HEK293 (cell line): ENCODE measurements around the gene CDR2L.
A peak's percentile ranks its signal among the peaks of the same experiment; 100 is the strongest.

Experiments used
- CTCF ChIA-PET: fragments of 350-600 bp; formaldehyde crosslinking; extraction: SDS; loops from one replicate; lab custom pipeline; 2021; ENCODE audit warnings: antibody characterized with exemption; lab: Yijun Ruan, JAX
- POLR2A ChIA-PET: fragments of 300-600 bp; formaldehyde crosslinking; extraction: SDS; loops from one replicate; lab custom pipeline; 2020; ENCODE audit warnings: antibody characterized with exemption, inconsistent platforms; lab: Yijun Ruan, JAX
- H3K27ac ChIP-seq: fragments of 200-500 bp; sonication (Bioruptor generic); 2 replicates; pipeline ENCODE4 v1.5.1; 2014; ENCODE audit warnings: low read depth, low read length, control low read depth, inconsistent platforms; ENCODE audit errors: extremely low read depth
- H3K36me3 ChIP-seq, 2 experiments: fragments of 200-500 bp in 1 of 2; sonication (Bioruptor generic) in 1 of 2; 1 replicate in 1 of 2; 2 replicates in 1 of 2; pipeline ENCODE4 v1.5.1; 2014 to 2017; ENCODE audit warnings: inconsistent platforms in 2 of 2, low read length in 2 of 2; ENCODE audit not compliant: control insufficient read depth in 2 of 2, insufficient read depth in 1 of 2
- H3K4me1 ChIP-seq: fragments of 200-500 bp; sonication (Bioruptor generic); 2 replicates; pipeline ENCODE4 v1.5.1; 2014; ENCODE audit warnings: mild to moderate bottlenecking, low read length, inconsistent platforms; ENCODE audit not compliant: control insufficient read depth, insufficient read depth
- H3K4me3 ChIP-seq: 2 replicates; pipeline ENCODE4 v1.5.1; 2011; ENCODE audit warnings: low read depth, mild to moderate bottlenecking, control low read depth, low read length, moderate library complexity
- H3K9me3 ChIP-seq: fragments of 200-500 bp; sonication (Bioruptor generic); 2 replicates; pipeline ENCODE4 v1.5.1; 2014; ENCODE audit warnings: low read depth, low read length, inconsistent platforms; ENCODE audit not compliant: control insufficient read depth, insufficient read depth
- GLIS1 ChIP-seq: fragments of 450-650 bp; formaldehyde crosslinking; IDR thresholded peaks from 2 replicates; pipeline ENCODE4 v1.5.1; 2016; ENCODE audit warnings: missing biosample characterization, missing genetic modification characterization
- KLF16 ChIP-seq: fragments of 450-650 bp; formaldehyde crosslinking; IDR thresholded peaks from 2 replicates; pipeline ENCODE4 v1.5.1; 2017; ENCODE audit warnings: missing biosample characterization, missing genetic modification characterization
- OVOL3 ChIP-seq: fragments of 450-650 bp; formaldehyde crosslinking; IDR thresholded peaks from 2 replicates; pipeline ENCODE4 v1.5.1; 2016; ENCODE audit warnings: missing biosample characterization, missing genetic modification characterization
- PATZ1 ChIP-seq: fragments of 450-650 bp; formaldehyde crosslinking; IDR thresholded peaks from 2 replicates; pipeline ENCODE4 v1.5.1; 2016; ENCODE audit warnings: missing biosample characterization, missing genetic modification characterization
- REPIN1 ChIP-seq: fragments of 450-650 bp; formaldehyde crosslinking; IDR thresholded peaks from 2 replicates; pipeline ENCODE4 v1.5.1; 2017; ENCODE audit warnings: missing biosample characterization, missing genetic modification characterization, low read depth
- TRIM28 ChIP-seq: IDR thresholded peaks from 2 replicates; pipeline ENCODE4 v1.6.1; 2011; ENCODE audit warnings: low read length, control low read depth, borderline replicate concordance
- ZBTB11 ChIP-seq: fragments of 450-650 bp; formaldehyde crosslinking; conservative IDR thresholded peaks from 2 replicates; pipeline ENCODE4 v1.5.1; 2016; ENCODE audit warnings: low read depth, missing biosample characterization, missing genetic modification characterization
- ZBTB17 ChIP-seq: fragments of 450-650 bp; formaldehyde crosslinking; IDR thresholded peaks from 2 replicates; pipeline ENCODE4 v1.5.1; 2016; ENCODE audit warnings: missing biosample characterization, missing genetic modification characterization
- ZBTB21 ChIP-seq: fragments of 450-650 bp; formaldehyde crosslinking; IDR thresholded peaks from 2 replicates; pipeline ENCODE4 v1.5.1; 2017; ENCODE audit warnings: missing biosample characterization, missing genetic modification characterization
- ZBTB7A ChIP-seq: fragments of 450-650 bp; formaldehyde crosslinking; IDR thresholded peaks from 2 replicates; pipeline ENCODE4 v1.5.1; 2016; ENCODE audit warnings: low read depth, missing biosample characterization, missing genetic modification characterization
- ZFHX2 ChIP-seq: fragments of 450-650 bp; formaldehyde crosslinking; conservative IDR thresholded peaks from 2 replicates; pipeline ENCODE4 v1.5.1; 2016; ENCODE audit warnings: missing biosample characterization, missing genetic modification characterization
- ZNF26 ChIP-seq: fragments of 450-650 bp; formaldehyde crosslinking; IDR thresholded peaks from 2 replicates; pipeline ENCODE4 v1.5.1; 2016; ENCODE audit warnings: missing biosample characterization, missing genetic modification characterization
- ZNF341 ChIP-seq: fragments of 450-650 bp; formaldehyde crosslinking; IDR thresholded peaks from 2 replicates; pipeline ENCODE4; 2016; ENCODE audit warnings: low read depth, missing biosample characterization, missing genetic modification characterization
- ZNF398 ChIP-seq: fragments of 450-650 bp; formaldehyde crosslinking; IDR thresholded peaks from 2 replicates; pipeline ENCODE4 v1.5.1; 2017; ENCODE audit warnings: missing biosample characterization, missing genetic modification characterization
- ZNF404 ChIP-seq: fragments of 450-650 bp; formaldehyde crosslinking; IDR thresholded peaks from 2 replicates; pipeline ENCODE4 v1.5.1; 2017; ENCODE audit warnings: missing biosample characterization, missing genetic modification characterization
- ZNF416 ChIP-seq: fragments of 450-650 bp; formaldehyde crosslinking; IDR thresholded peaks from 2 replicates; pipeline ENCODE4 v1.5.1; 2016; ENCODE audit warnings: missing biosample characterization, missing genetic modification characterization
- ZNF449 ChIP-seq: fragments of 450-650 bp; formaldehyde crosslinking; IDR thresholded peaks from 2 replicates; pipeline ENCODE4 v1.5.1; 2017; ENCODE audit warnings: missing biosample characterization, mild to moderate bottlenecking, missing genetic modification characterization, moderate library complexity
- ZNF501 ChIP-seq: fragments of 450-650 bp; formaldehyde crosslinking; IDR thresholded peaks from 2 replicates; pipeline ENCODE4 v1.5.1; 2016; ENCODE audit warnings: missing biosample characterization, missing genetic modification characterization
- ZNF600 ChIP-seq: fragments of 450-650 bp; formaldehyde crosslinking; IDR thresholded peaks from 2 replicates; pipeline ENCODE4 v1.5.1; 2016; ENCODE audit warnings: missing biosample characterization, missing genetic modification characterization
- ZNF660 ChIP-seq: fragments of 450-650 bp; IDR thresholded peaks from 2 replicates; pipeline ENCODE4 v1.5.1; 2018; ENCODE audit warnings: missing biosample characterization, mild to moderate bottlenecking, missing genetic modification characterization
- ZNF692 ChIP-seq: fragments of 450-650 bp; formaldehyde crosslinking; IDR thresholded peaks from 2 replicates; pipeline ENCODE4 v1.5.1; 2016; ENCODE audit warnings: missing biosample characterization, missing genetic modification characterization
- ZNF777 ChIP-seq: fragments of 450-650 bp; formaldehyde crosslinking; IDR thresholded peaks from 2 replicates; pipeline ENCODE4 v1.5.1; 2017; ENCODE audit warnings: missing biosample characterization, missing genetic modification characterization, borderline replicate concordance
- ZNF843 ChIP-seq: fragments of 450-650 bp; formaldehyde crosslinking; IDR thresholded peaks from 2 replicates; pipeline ENCODE4 v1.5.1; 2016; ENCODE audit warnings: missing biosample characterization, missing genetic modification characterization
- ZSCAN23 ChIP-seq: fragments of 450-650 bp; formaldehyde crosslinking; IDR thresholded peaks from 2 replicates; pipeline ENCODE4 v1.5.1; 2016; ENCODE audit warnings: missing biosample characterization, missing genetic modification characterization
- ZXDB ChIP-seq: fragments of 450-650 bp; formaldehyde crosslinking; IDR thresholded peaks from 2 replicates; pipeline ENCODE4 v1.5.1; 2016; ENCODE audit warnings: missing biosample characterization, missing genetic modification characterization

CDR2L gene

GRCh38 chr17:74981979-74982662 is 5.3 kb upstream of the CDR2L start:
- CTCF ChIA-PET = interaction anchor here (0.6 to 3.9 kb wide), 5 partner anchors 21 to 200 kb away, joined by 5 to 18 read pairs (median 11); partner anchors contain the start of gene MRPL58
- TF ChIP-seq ZNF416 (tag by site-specific recombination) = no peak
- TF ChIP-seq ZNF660 (tag by site-specific recombination) = peak; percentile 37; the same call in 1 of the 2 replicates
- peak; percentile 81 for TF ChIP-seq KLF16 (tag by site-specific recombination)
- TF ChIP-seq ZNF777 = 0 out of 2 replicates have a peak, but pooled peaks have one; percentile 45
- no peak for TF ChIP-seq ZNF404 (tag by site-specific recombination)
- peak; percentile 56; the same call in 1 of the 2 replicates for TF ChIP-seq ZNF398 (tag by site-specific recombination)
- peak; percentile 98 for TF ChIP-seq GLIS1
- peak; percentile 98 for TF ChIP-seq ZNF501 (tag by site-specific recombination)
- peak; percentile 75 for TF ChIP-seq ZFHX2
- TF ChIP-seq ZNF341 = peak; percentile 75
- peak; percentile 55; the same call in 1 of the 2 replicates for TF ChIP-seq ZNF600 (tag by site-specific recombination)
- peak; percentile 95 for TF ChIP-seq PATZ1 (tag by site-specific recombination)
- peak; percentile 80 for TF ChIP-seq ZBTB21 (tag by site-specific recombination)
- peak; percentile 62 for TF ChIP-seq ZNF449 (tag by site-specific recombination)
- TF ChIP-seq ZXDB (tag by site-specific recombination) = 0 out of 2 replicates have a peak, but pooled peaks have one; percentile 16
- TF ChIP-seq ZNF26 = no peak
- TF ChIP-seq OVOL3 (tag by site-specific recombination) = peak; percentile 50; the same call in 1 of the 2 replicates
- peak; percentile 74; the same call in 1 of the 2 replicates for TF ChIP-seq ZBTB7A (tag by site-specific recombination)
- TF ChIP-seq ZNF843 (tag by site-specific recombination) = peak; percentile 77
- peak; percentile 94 for TF ChIP-seq ZBTB17 (tag by site-specific recombination)
- TF ChIP-seq ZSCAN23 = peak; percentile 79; the same call in 1 of the 2 replicates
- no peak for TF ChIP-seq REPIN1 (tag by site-specific recombination)
- peak; percentile 72; the same call in 1 of the 2 replicates for TF ChIP-seq TRIM28
- peak; percentile 63 for TF ChIP-seq ZBTB11
- peak; percentile 62 for TF ChIP-seq ZNF692 (tag by site-specific recombination)

More at GRCh38 chr17:74981979-74982662, 5.3 kb upstream of the CDR2L start:
- peaks cover 3% of the 10 kb centered on the region; the same call in 1 of the 2 replicates for H3K4me1 ChIP-seq
- peak overlapping the region; percentile 56 for H3K4me3 ChIP-seq
- POLR2A ChIA-PET = interaction anchor here (0.5 to 2.3 kb wide), 9 partner anchors 10 to 873 kb away, joined by 3 to 24 read pairs (median 8); partner anchors contain the start of genes FDXR, HID1, MRPL58 and NT5C
- peak overlapping the region; percentile 79 for H3K27ac ChIP-seq
- no peaks in the 10 kb centered on the region for H3K36me3 ChIP-seq
- H3K9me3 ChIP-seq = no peaks in the 10 kb centered on the region
